ENCODE measurements around the gene ITPKC.

The ITPKC gene

GRCh38 chr19:40714441-40715299 is 2.2 kb upstream of the ITPKC start:
- peak; percentile 81 for ATAC-seq
- TF ChIP-seq OSR1 (CRISPR knock-in tag; IDR thresholded peaks at IDR 0.05): no peak

GRCh38 chr19:40716031-40716481 is 856 bp upstream of the ITPKC start:
- peak; percentile 1 for ATAC-seq
- no peak for TF ChIP-seq ARNTL (CRISPR knock-in tag; IDR thresholded peaks at IDR 0.05; ENCODE audit: borderline replicate concordance, low read depth)
- TF ChIP-seq ZNF565 (CRISPR knock-in tag; conservative IDR thresholded peaks at IDR 0.05; ENCODE audit: low read depth): no peak
- peak; percentile 6; the same call in 1 of the 2 replicates for TF ChIP-seq ZNF8 (CRISPR knock-in tag; IDR thresholded peaks at IDR 0.05)
- no peak for TF ChIP-seq SNAI2 (CRISPR knock-in tag; IDR thresholded peaks at IDR 0.05)
- TF ChIP-seq ZNF70 (CRISPR knock-in tag; IDR thresholded peaks at IDR 0.05): no peak
- no peak for TF ChIP-seq ISL1 (CRISPR knock-in tag; IDR thresholded peaks at IDR 0.05)
- TF ChIP-seq TOX (CRISPR knock-in tag; IDR thresholded peaks at IDR 0.05; ENCODE audit: borderline replicate concordance): no peak
- no peak for TF ChIP-seq BACH2 (CRISPR knock-in tag; IDR thresholded peaks at IDR 0.05; ENCODE audit: borderline replicate concordance)
- no peak for TF ChIP-seq TSHZ2 (CRISPR knock-in tag; IDR thresholded peaks at IDR 0.05)
- no peak for TF ChIP-seq GLIS3 (CRISPR knock-in tag; IDR thresholded peaks at IDR 0.05)
- no peak for TF ChIP-seq PPARA (CRISPR knock-in tag; IDR thresholded peaks at IDR 0.05; ENCODE audit: borderline replicate concordance)
- no peak for TF ChIP-seq CSDC2 (CRISPR knock-in tag; IDR thresholded peaks at IDR 0.05)
- TF ChIP-seq PATZ1 (CRISPR knock-in tag; IDR thresholded peaks at IDR 0.05; ENCODE audit: borderline replicate concordance): peak; percentile 12; the same call in 1 of the 2 replicates
- TF ChIP-seq CREB5 (CRISPR knock-in tag; IDR thresholded peaks at IDR 0.05; ENCODE audit: low read depth): 0 out of 2 replicates have a peak, but pooled peaks have one; percentile 16
- no peak for TF ChIP-seq RARB (CRISPR knock-in tag; IDR thresholded peaks at IDR 0.05)
- TF ChIP-seq ESRRG (CRISPR knock-in tag; IDR thresholded peaks at IDR 0.05): no peak

GRCh38 chr19:40717325-40717879 is 490 bp downstream of the ITPKC start:
- TF ChIP-seq ZFP3 (CRISPR knock-in tag; IDR thresholded peaks at IDR 0.05): no peak
- no peak for TF ChIP-seq PPARA (CRISPR knock-in tag; IDR thresholded peaks at IDR 0.05; ENCODE audit: borderline replicate concordance)
- TF ChIP-seq OSR1 (CRISPR knock-in tag; IDR thresholded peaks at IDR 0.05): no peak
- no peak for TF ChIP-seq ISL1 (CRISPR knock-in tag; IDR thresholded peaks at IDR 0.05)
- no peak for TF ChIP-seq ZNF70 (CRISPR knock-in tag; IDR thresholded peaks at IDR 0.05)
- TF ChIP-seq CREB5 (CRISPR knock-in tag; IDR thresholded peaks at IDR 0.05; ENCODE audit: low read depth): no peak
- TF ChIP-seq ZFP30 (CRISPR knock-in tag; IDR thresholded peaks at IDR 0.05): no peak
- no peak for TF ChIP-seq ZC3H10 (CRISPR knock-in tag; IDR thresholded peaks at IDR 0.05)
- TF ChIP-seq TOX (CRISPR knock-in tag; IDR thresholded peaks at IDR 0.05; ENCODE audit: borderline replicate concordance): no peak
- no peak for ATAC-seq
